ENCODE measurements around the gene SYT15.
"Not testable (repeated sequence)": the region's sequence is repeated elsewhere in the genome, so short reads cannot be mapped to it uniquely, and the experiment has no call there.

SYT15 gene

GRCh38 chr10:46578474-46579178, at the start of gene SYT15:
Gene SYT15 (plus strand): TSS chr10:46579128. CDS start chr10:46579169, 41 bp downstream.
- not testable (repeated sequence) for ATAC-seq

- ATAC-seq = not testable (repeated sequence)
These were observed 49.2 kb upstream of the SYT15 start for GRCh38 chr10:46529742-46530141.

GRCh38 chr10:46530249-46531186, 48.4 kb upstream of the SYT15 start:
- ATAC-seq = no peak
- no peak for TF ChIP-seq CREB5 (CRISPR knock-in tag; IDR thresholded peaks at IDR 0.05; ENCODE audit: low read depth)
- TF ChIP-seq CSRNP3 (CRISPR knock-in tag; IDR thresholded peaks at IDR 0.05) = no peak

- ATAC-seq = not testable (repeated sequence)
These were observed 46.7 kb upstream of the SYT15 start for GRCh38 chr10:46532256-46532655.

- ATAC-seq = no peak; the same call in 2 of the 3 replicates
- TF ChIP-seq POU6F1 (CRISPR knock-in tag; IDR thresholded peaks at IDR 0.05; ENCODE audit: borderline replicate concordance, low read depth) (no peak), CSRNP3 (CRISPR knock-in tag; IDR thresholded peaks at IDR 0.05) (no peak), ISL1 (CRISPR knock-in tag; IDR thresholded peaks at IDR 0.05) (no peak), ESRRG (CRISPR knock-in tag; IDR thresholded peaks at IDR 0.05) (no peak), ZNF70 (CRISPR knock-in tag; IDR thresholded peaks at IDR 0.05) (no peak), BACH2 (CRISPR knock-in tag; IDR thresholded peaks at IDR 0.05; ENCODE audit: borderline replicate concordance) (no peak)
- TF ChIP-seq, protein P1, sequence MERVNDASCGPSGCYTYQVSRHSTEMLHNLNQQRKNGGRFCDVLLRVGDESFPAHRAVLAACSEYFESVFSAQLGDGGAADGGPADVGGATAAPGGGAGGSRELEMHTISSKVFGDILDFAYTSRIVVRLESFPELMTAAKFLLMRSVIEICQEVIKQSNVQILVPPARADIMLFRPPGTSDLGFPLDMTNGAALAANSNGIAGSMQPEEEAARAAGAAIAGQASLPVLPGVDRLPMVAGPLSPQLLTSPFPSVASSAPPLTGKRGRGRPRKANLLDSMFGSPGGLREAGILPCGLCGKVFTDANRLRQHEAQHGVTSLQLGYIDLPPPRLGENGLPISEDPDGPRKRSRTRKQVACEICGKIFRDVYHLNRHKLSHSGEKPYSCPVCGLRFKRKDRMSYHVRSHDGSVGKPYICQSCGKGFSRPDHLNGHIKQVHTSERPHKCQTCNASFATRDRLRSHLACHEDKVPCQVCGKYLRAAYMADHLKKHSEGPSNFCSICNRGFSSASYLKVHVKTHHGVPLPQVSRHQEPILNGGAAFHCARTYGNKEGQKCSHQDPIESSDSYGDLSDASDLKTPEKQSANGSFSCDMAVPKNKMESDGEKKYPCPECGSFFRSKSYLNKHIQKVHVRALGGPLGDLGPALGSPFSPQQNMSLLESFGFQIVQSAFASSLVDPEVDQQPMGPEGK (CRISPR knock-in tag; IDR thresholded peaks at IDR 0.05; ENCODE audit: borderline replicate concordance) = no peak
These were observed 44.0 kb upstream of the SYT15 start for GRCh38 chr10:46534828-46535524.

GRCh38 chr10:46536171-46536570, 42.8 kb upstream of the SYT15 start:
- TF ChIP-seq ZFP30 (CRISPR knock-in tag; IDR thresholded peaks at IDR 0.05) (no peak), ISL1 (CRISPR knock-in tag; IDR thresholded peaks at IDR 0.05) (no peak), BACH2 (CRISPR knock-in tag; IDR thresholded peaks at IDR 0.05; ENCODE audit: borderline replicate concordance) (no peak), RARB (CRISPR knock-in tag; IDR thresholded peaks at IDR 0.05) (no peak), ARNTL (CRISPR knock-in tag; IDR thresholded peaks at IDR 0.05; ENCODE audit: borderline replicate concordance, low read depth) (no peak)

More at GRCh38 chr10:46536171-46536570, 42.8 kb upstream of the SYT15 start:
- ATAC-seq = no peak

All from SK-N-SH treated with all-trans-retinoic acid at 6 μM for 48 hours (cell line).